ENCODE data around the gene ADCY9.
"Not testable (repeated sequence)": the region's sequence is repeated elsewhere in the genome, so short reads cannot be mapped to it uniquely, and the experiment has no call there.

Gene ADCY9

GRCh38 chr16:4048481-4048880 lies 67.8 kb downstream of the ADCY9 start:
- no peak for DNase-seq (ENCODE audit: low read depth)
- TF ChIP-seq CTCF (IDR thresholded peaks at IDR 0.05; ENCODE audit: low read depth, low read length, missing control alignments) = no peak
- in situ Hi-C loops (cut with HindIII; ENCODE audit: low sequenced_read_pairs) = no loop called here
- no peak overlapping the region for H3K4me3 ChIP-seq (ENCODE audit: low read depth, low read length)

DNA sequence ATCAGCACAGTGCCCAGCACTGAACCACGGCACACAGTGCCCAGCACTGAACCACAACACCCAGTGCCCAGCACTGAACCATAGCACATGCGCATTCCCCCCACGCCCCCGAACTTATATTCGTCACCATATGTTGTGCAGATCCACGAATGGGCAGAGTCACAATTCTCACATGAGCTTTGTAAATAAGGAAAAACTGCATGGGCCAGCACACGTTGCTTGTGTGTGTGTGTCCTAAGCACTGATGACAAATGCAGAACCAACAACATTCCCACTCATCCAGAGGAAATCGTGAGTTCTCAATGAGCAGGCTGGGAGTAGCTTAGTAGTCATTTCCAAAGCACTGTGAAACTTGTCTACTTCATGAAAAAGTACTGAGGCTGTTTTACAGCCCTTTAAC lies 70.0 kb downstream of the ADCY9 start:
- no peak for DNase-seq (ENCODE audit: low read depth)
- no peak overlapping the region for H3K4me3 ChIP-seq (ENCODE audit: low read depth, low read length)
- TF ChIP-seq CTCF (IDR thresholded peaks at IDR 0.05; ENCODE audit: low read depth, low read length, missing control alignments) = no peak
- in situ Hi-C loops (cut with HindIII; ENCODE audit: low sequenced_read_pairs) = no loop called here

- DNase-seq (ENCODE audit: low read depth); H3K4me3 ChIP-seq (ENCODE audit: low read depth, low read length); in situ Hi-C loops (cut with HindIII; ENCODE audit: low sequenced_read_pairs): not testable (repeated sequence)
Measured at GRCh38 chr16:4045561-4045960, 70.7 kb downstream of the ADCY9 start.

GRCh38 chr16:4042581-4042980 lies 73.7 kb downstream of the ADCY9 start:
- DNase-seq (ENCODE audit: low read depth) = no peak
- H3K4me3 ChIP-seq (ENCODE audit: low read depth, low read length) = no peak overlapping the region
- no peak for TF ChIP-seq CTCF (IDR thresholded peaks at IDR 0.05; ENCODE audit: low read depth, low read length, missing control alignments)
- in situ Hi-C loops (cut with HindIII; ENCODE audit: low sequenced_read_pairs) = no loop called here

DNA sequence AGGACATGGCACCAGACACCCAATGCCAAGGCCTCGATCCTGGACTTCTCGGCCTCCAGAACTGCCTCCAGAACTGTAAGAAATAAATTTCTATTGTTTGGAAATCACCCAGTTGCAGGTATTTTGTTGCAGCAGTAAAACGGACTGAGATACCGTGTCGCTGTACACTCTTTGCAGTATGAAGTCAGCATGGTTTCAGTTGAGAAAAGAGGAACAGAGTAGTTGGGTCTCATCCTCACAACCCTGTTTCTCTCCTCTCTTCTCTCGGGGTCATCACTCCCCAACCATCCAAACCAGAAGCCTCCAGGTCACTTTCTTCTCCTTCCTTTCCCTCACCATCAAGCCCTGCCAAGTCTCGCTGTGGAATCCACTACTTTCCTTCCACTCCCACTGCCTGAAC lies 77.8 kb downstream of the ADCY9 start:
- no peak for TF ChIP-seq CTCF (IDR thresholded peaks at IDR 0.05; ENCODE audit: low read depth, low read length, missing control alignments)
- no peak for DNase-seq (ENCODE audit: low read depth)
- H3K4me3 ChIP-seq (ENCODE audit: low read depth, low read length) = no peak overlapping the region
- in situ Hi-C loops (cut with HindIII; ENCODE audit: low sequenced_read_pairs) = no loop called here

- H3K4me3 ChIP-seq (ENCODE audit: low read depth, low read length); in situ Hi-C loops (cut with HindIII; ENCODE audit: low sequenced_read_pairs); DNase-seq (ENCODE audit: low read depth): not testable (repeated sequence)
Measured at GRCh38 chr16:4036952-4037351, 79.3 kb downstream of the ADCY9 start.

- in situ Hi-C loops (cut with HindIII; ENCODE audit: low sequenced_read_pairs) = no loop called here
- TF ChIP-seq CTCF (IDR thresholded peaks at IDR 0.05; ENCODE audit: low read depth, low read length, missing control alignments) = no peak
- no peak for DNase-seq (ENCODE audit: low read depth)
- H3K4me3 ChIP-seq (ENCODE audit: low read depth, low read length) = no peak overlapping the region
Measured at GRCh38 chr16:4034963-4035362, 81.3 kb downstream of the ADCY9 start.

DNA sequence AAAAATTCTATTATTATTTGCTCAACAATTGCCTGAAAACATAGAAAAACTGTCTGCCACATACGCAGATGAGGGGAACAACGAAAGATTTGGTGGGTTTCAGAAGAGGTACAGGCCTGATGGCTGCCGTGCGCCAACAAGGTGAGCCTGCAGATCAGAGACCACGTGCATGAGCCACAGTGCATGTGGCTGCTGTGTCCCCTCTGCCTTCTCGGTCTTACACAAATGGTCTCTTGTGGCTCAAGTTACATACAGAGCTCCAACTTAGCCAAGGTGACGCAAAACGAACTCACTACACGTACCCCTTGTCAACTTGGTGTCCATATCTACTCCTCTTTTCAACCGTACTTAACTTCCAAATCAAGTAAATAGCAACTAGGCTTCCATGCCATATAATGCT lies 82.3 kb downstream of the ADCY9 start:
- TF ChIP-seq CTCF (IDR thresholded peaks at IDR 0.05; ENCODE audit: low read depth, low read length, missing control alignments) = no peak
- in situ Hi-C loops (cut with HindIII; ENCODE audit: low sequenced_read_pairs) = no loop called here
- no peak for DNase-seq (ENCODE audit: low read depth)
- no peak overlapping the region for H3K4me3 ChIP-seq (ENCODE audit: low read depth, low read length)

All from astrocyte of the cerebellum (primary cell).